HG03135 (cell line): Measurements from ENCODE around the gene PSMC2.
"Not testable (repeated sequence)": the region's sequence is repeated elsewhere in the genome, so short reads cannot be mapped to it uniquely, and the experiment has no call there.

Experiments
- ATAC-seq: cut with Tn5 transposase; IDR thresholded peaks from one replicate; pipeline ENCODE4 v1.9.1; 2021; ENCODE audit warnings: mild to moderate bottlenecking, moderate library complexity; ENCODE audit not compliant: unreplicated experiment

The PSMC2 gene

GRCh38 chr7:103373866-103374643 lies 26.6 kb downstream of the PSMC2 start:
- no peak for ATAC-seq

- no peak for ATAC-seq
Measured at GRCh38 chr7:103379270-103379975, 32.0 kb downstream of the PSMC2 start.

GRCh38 chr7:103380395-103381191 lies 33.1 kb downstream of the PSMC2 start:
- ATAC-seq = no peak

- no peak for ATAC-seq
Measured at GRCh38 chr7:103381280-103382031, 34.0 kb downstream of the PSMC2 start.

- no peak for ATAC-seq
Measured at GRCh38 chr7:103382032-103382402, 34.6 kb downstream of the PSMC2 start.

GRCh38 chr7:103387242-103387641 lies 39.8 kb downstream of the PSMC2 start:
- ATAC-seq = no peak

- no peak for ATAC-seq
Measured at GRCh38 chr7:103388469-103389140, 41.2 kb downstream of the PSMC2 start.

- ATAC-seq = no peak
Measured at GRCh38 chr7:103389263-103389662, 41.8 kb downstream of the PSMC2 start.

GRCh38 chr7:103391150-103391549 lies 43.7 kb downstream of the PSMC2 start:
- no peak for ATAC-seq

- ATAC-seq = no peak
Measured at GRCh38 chr7:103391976-103392375, 44.5 kb downstream of the PSMC2 start.

GRCh38 chr7:103394566-103394965 lies 47.1 kb downstream of the PSMC2 start:
- no peak for ATAC-seq

GRCh38 chr7:103395071-103395470 lies 47.6 kb downstream of the PSMC2 start:
- ATAC-seq = no peak

GRCh38 chr7:103396471-103396870 lies 49.0 kb downstream of the PSMC2 start:
- ATAC-seq = no peak

- ATAC-seq = no peak
Measured at GRCh38 chr7:103398483-103399127, 51.2 kb downstream of the PSMC2 start.

- not testable (repeated sequence) for ATAC-seq
Measured at GRCh38 chr7:103399687-103400086, 52.2 kb downstream of the PSMC2 start.

GRCh38 chr7:103405789-103406613 lies 58.6 kb downstream of the PSMC2 start:
- ATAC-seq = not testable (repeated sequence)

GRCh38 chr7:103412151-103412550 lies 64.7 kb downstream of the PSMC2 start:
- ATAC-seq = no peak

- no peak for ATAC-seq
Measured at GRCh38 chr7:103413407-103413806, 66.0 kb downstream of the PSMC2 start.

- no peak for ATAC-seq
Measured at GRCh38 chr7:103418241-103418640, 70.8 kb downstream of the PSMC2 start.
